HEK293T (cell line): ENCODE results near the gene RNF6.

Experiments used
- BHLHE40 ChIP-seq: fragments of 450-650 bp; IDR thresholded peaks from 2 replicates; pipeline ENCODE4 v1.6.1; 2016; ENCODE audit warnings: mild to moderate bottlenecking, moderate library complexity, borderline replicate concordance
- FOXA1 ChIP-seq: fragments of 450-650 bp; IDR thresholded peaks from 2 replicates; pipeline ENCODE4 v1.6.1; 2016; ENCODE audit warnings: mild to moderate bottlenecking
- FOXM1 ChIP-seq: fragments of 450-650 bp; IDR thresholded peaks from 2 replicates; pipeline ENCODE4 v1.6.1; 2017; ENCODE audit warnings: mild to moderate bottlenecking, borderline replicate concordance
- LEF1 ChIP-seq: fragments of 450-650 bp; IDR thresholded peaks from 2 replicates; pipeline ENCODE4 v1.6.1; 2017; ENCODE audit warnings: mild to moderate bottlenecking, borderline replicate concordance
- ZNF384 ChIP-seq: fragments of 450-650 bp; IDR thresholded peaks from 2 replicates; pipeline ENCODE4 v1.6.1; 2016

DNA sequence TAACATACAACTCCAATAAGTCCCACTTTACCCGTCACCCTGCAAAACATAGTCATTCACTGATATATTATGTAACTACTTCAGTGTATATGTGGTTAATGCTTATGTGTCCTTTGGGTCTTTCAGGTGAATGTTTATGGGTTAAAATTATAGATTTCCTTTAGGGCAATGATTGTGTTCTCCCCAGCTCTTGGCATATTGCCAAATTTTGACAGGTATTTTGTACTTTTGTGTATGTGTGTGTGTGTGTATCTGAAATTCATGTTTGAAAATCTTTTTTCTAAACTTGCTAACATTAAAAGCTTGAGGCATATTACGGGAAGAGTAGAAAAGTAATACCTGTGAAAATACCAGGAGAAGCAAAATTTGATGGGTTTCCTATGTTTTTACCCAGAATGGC, 40.0 kb upstream of the RNF6 start:
- TF ChIP-seq FOXA1 (no peak), ZNF384 (no peak), LEF1 (no peak), BHLHE40 (no peak), FOXM1 (no peak)
